GF-D8 (cell line): Measurements from ENCODE around the gene TMEM185A.
"Not testable (repeated sequence)": the region's sequence is repeated elsewhere in the genome, so short reads cannot be mapped to it uniquely, and the experiment has no call there.

ENCODE experiments used
- DNase-seq: peaks from one replicate; lab custom pipeline; 2025; lab: John Stamatoyannopoulos, UW

Gene TMEM185A

DNA sequence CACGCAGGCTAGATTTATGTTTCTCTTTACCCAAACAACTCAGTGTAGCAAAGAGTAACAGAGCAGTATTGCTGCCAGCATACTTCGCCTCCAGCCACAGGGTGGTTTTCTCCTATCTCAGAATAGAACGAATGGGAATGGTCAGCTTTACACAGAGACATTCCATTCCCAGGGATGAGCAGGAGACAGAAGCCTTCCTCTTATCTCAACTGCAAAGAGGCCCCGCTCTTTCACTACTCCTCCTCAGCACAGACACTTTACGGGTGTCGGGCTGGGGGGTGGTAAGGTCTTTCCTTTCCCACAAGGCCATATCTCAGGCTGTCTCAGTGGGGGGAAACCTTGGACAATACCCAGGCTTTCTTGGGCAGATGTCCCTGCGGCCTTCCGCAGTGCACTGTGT is 4.8 kb downstream of the TMEM185A start:
- not testable (repeated sequence) for DNase-seq

DNA sequence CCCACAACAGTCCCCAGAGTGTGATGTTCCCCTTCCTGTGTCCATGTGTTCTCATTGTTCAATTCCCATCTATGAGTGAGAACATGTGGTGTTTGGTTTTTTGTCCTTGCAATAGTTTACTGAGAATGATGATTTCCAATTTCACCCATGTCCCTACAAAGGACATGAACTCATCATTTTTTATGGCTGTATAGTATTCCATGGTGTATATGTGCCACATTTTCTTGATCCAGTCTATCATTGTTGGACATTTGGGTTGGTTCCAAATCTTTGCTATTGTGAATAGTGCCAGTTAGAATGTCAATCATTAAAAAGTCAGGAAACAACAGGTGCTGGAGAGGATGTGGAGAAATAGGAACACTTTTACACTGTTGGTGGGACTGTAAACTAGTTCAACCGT is 11.9 kb downstream of the TMEM185A start:
- DNase-seq = not testable (repeated sequence)

DNA sequence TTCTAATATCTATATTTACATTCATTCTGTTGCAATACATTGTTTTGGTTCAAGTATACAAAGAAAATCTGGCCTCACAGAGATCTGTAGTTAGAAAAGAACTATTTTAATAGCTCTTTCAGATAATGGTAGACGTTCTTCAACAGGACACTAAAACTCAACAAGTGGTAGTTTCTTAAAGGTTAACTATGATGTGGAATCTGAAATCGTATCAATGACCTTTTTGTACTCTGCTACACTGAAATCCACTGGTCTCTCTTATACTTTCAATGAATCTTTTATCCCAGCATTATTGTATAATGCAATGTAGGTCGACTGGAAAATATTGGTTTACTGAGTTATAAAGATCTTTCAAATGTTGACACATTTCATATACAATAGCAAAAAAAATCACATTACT is 12.7 kb downstream of the TMEM185A start:
- no peak for DNase-seq

DNA sequence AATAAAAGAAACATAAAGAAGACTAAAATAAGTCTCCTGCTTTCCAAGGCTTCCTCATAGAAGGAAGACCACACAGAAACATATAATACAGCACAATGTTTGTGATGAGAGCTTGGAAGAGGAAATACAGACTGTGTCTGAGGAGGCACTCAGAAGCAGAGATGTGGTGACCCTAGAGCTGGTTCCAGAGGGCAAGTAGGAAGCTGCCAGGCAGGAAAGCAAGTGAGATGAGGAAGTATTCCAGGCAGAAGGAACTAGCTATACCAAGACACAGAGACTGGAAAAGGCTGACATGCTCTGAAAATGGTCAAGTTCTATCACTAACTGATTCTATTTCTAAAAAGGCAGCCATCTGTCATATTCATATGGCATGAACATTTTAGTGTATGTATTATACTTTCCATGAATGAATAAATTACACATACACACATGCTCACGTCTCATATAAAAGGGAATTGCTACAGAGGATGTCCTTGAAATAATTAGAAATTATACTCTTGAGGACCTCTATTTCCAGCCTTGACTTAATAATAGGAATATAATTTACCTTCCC is 19.9 kb downstream of the TMEM185A start:
- no peak for DNase-seq

DNA sequence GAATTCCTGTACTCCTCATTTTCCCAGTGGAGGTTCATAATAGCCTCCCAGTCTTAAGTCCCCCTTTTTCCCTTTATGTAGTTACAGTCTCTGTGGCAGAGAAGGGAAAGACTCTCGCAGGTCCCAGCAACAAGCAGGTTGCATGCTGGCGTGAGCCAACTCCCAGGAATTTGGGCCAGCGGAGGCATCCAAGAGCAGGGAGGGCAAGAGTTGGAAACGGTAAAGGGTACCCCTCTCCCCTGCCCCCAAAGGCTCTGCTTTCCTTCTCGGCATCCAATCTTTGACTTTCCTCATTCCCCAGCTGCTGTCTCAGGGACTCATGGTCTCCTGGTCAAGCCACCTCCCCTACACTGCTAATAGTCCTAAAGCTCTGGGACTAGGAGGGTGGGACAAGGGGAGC is 21.1 kb downstream of the TMEM185A start:
- DNase-seq = no peak

DNA sequence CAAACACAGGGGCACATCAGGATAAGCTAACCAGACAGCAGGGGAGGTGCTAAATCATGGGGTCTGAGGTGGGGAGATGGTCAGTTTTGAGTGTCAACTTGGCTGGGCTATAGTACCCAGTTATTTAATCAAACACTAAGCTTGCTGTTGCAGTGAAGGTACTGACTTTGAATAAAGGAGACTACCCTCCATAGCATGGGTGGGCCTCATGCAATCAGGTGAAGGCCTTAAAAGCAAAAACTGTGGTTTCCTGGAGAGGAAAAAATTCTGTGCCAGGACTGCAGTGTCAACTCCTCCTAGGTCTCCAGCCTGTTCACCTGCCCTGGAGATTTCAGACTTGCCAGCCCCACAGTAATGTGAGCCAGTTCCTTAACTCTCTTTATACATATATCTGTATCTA is 23.9 kb downstream of the TMEM185A start:
- DNase-seq = no peak

GRCh38 chrX:149605248-149605885 is 26.2 kb downstream of the TMEM185A start:
- not testable (repeated sequence) for DNase-seq

GRCh38 chrX:149598603-149599002 is 33.0 kb downstream of the TMEM185A start:
- not testable (repeated sequence) for DNase-seq

DNA sequence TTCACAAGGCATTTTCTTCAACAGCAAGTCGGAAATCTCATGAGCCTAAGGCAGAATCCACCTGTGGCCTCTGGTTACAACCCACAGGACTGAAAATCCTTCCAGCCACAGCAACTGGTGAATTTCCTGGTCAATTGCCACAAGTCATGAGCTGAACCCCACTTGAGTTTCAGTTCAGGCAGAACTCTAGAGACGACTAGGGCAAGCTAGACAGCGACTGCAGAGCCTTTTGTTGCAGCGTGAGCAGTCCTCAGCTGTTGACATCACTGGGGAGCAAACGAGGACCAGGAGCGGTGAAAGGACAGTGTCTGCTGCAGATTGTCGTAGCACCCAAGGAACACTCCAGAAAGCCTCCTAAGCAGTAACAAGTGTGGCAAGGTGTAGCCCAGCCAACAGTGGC is 35.6 kb downstream of the TMEM185A start:
- not testable (repeated sequence) for DNase-seq

DNA sequence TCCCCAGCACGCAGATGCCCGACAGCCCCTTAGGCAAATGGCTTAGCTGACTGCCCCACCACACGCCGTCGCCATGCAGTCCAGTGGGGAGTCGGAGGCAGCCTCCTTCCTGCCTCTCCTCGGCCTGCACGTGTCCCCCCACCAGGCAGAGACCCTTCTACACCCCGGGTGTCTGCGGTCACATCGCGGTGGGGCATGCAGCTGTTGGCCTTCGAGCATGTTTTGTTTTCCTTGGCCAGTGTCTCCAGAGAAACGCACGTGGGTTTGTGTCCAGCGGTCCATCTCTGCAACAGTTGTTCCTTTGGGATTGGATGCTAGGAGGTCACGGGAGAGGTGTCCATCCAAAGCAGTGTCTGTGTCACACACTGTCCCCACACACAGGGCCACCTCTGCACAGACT is 36.4 kb downstream of the TMEM185A start, which contains the start of gene HSFX2:
HSFX2 (minus strand) TSS at position 101 of the 400 bp plus-strand sequence. CDS start 614 bp downstream, outside the sequence.
- DNase-seq = not testable (repeated sequence)

DNA sequence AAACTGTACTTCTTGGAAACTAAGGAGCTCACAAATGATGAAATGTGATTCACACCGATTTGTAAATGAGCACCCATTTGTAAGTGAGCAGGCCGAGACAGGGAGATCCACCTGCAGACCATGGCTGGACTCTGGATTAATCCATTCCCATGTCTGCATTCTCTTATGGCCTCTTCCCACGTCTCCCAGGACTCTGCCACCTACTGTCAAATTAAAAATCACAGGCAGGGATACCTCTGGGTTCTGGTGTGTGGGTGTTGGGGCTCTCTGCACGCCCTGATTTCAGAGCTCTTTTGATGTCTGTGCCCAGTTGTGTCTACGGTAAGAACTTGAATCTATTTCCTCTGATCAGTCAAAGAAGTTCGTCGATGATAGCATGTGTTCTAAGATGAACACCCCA is 40.6 kb downstream of the TMEM185A start:
- not testable (repeated sequence) for DNase-seq

- not testable (repeated sequence) for DNase-seq
Observed at GRCh38 chrX:149587359-149587758, 44.2 kb downstream of the TMEM185A start, which contains the start of gene MAGEA9B. Gene MAGEA9B, minus strand, starts transcription at chrX:149587459. Its CDS starts 4,280 bp downstream, at chrX:149583179.

- DNase-seq = not testable (repeated sequence)
Observed at GRCh38 chrX:149585631-149586030, 46.0 kb downstream of the TMEM185A start.

- DNase-seq = not testable (repeated sequence)
Observed at GRCh38 chrX:149573456-149573855, 58.1 kb downstream of the TMEM185A start.

DNA sequence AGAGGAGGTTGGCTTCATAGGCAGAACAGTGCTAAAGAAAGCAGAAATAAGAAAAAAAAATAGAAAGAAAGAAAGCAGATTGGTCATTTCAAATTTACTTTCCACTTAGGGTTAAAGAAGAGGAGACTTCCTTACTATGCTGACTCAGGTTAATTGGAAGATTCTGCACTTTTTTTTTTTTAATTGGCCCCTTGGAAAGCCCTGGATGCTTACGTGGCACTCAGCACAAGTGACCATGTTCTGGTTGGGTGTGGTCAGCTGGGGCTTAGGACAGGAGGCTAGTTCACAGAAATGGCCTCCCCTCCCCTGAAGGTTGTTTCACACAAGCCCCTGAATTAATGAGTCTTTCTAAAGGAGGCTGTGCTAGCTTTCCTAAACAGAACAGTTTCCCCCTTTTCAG is 58.8 kb downstream of the TMEM185A start:
- no peak for DNase-seq

DNA sequence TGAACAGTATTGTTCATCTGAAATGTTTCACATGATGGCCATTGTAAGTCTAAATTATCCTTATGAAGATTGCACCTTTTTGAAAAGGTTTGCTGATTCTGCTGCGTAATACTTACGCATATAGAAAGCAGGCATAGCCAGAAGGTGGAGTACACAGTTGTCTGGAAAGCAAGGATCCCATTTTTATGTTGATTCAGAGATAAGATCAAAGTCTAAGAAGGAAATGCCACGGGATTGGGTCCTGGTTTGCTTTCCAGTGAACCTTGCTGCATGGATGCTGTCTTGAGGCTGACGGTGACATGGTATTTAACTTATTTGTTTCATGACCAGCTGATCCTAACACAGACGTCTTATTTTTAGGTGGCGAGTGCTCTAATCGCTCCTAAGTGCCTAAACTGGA is 59.8 kb downstream of the TMEM185A start:
- no peak for DNase-seq

- no peak for DNase-seq
Observed at GRCh38 chrX:149570668-149571067, 60.9 kb downstream of the TMEM185A start.

- no peak for DNase-seq
Observed at GRCh38 chrX:149569770-149570169, 61.8 kb downstream of the TMEM185A start.

DNA sequence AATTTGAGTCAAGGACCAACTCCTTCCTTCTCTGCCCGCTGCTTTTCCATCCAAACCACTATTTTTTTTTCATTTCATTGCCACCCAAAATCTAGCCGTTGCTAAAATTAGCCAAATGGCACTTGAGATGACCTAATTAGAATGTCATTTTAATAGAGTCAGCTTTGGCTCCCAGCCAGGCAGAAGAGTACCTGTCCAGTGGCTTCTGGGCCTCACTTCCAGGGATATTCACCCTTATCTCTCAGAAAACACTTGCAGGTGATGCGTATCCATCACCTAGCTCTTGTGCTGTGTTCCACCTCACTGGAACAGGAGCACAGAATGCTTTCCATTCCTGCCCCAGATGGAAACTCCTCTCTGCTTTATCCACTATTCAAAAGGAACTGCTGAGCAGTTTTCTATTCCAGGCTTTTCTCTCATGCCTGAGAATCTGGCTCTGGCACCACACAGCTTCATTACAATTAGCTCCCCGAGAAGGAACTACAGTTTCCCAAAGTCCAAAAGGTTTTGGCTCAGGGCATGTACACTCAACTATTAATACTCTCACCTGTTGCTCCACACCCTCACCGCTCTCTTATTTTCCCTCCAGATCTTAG is 62.8 kb downstream of the TMEM185A start:
- DNase-seq = no peak

DNA sequence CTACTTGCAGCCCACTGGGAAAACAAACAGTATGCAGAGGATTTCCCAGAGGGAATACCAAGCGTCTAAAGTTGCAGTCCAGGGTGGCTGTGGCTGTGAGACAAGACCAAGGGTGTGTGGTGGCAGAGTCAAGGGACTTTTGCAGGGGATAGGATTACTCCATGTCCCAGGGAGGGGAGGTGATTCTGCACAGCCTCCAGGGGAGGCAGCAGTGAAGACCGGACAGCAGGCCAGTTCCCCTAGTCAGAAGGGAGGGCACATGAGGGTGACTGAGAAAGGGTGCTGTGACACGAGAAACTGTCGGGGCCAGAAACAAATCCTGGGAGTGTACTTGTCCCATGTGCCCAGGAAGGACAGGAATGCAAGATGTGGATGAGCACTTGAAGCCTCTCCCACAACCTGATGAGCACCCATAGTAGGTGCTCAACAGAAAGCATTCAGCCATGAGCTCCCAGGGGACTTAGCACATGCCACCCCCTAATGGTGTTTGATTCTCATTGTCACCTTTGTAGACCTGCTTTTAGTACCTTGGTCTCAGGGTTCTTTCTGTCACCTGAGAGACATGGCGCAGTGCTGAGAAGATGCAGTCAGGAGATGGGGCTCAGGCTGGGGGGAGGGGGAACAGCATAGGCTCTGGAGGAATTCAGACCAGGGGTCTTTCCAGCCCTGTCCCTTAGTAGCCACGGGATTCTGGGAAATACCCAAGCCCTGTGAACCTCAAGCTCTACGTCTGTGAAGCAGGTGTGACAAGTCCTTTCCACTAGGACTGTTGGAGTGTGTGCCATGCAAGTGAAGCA is 63.8 kb downstream of the TMEM185A start:
- no peak for DNase-seq

DNA sequence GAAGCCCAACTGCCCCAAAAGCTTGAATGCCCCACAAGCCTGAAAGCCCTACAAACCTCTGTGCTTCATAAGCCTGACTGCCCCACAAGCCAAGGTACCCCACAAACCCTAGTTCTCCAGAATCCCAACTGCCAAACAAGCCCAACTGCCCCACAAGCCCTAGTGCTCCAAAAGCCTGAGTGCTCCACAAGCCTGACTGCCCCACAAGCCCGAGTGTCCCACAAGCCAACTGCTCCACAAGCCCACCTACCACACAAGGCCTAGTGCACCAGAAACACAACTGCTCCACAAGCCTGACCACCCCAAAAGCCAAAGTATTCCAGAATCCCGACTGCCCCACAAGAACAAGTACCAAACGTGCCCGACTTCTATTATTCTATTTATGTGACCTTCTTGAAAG is 68.2 kb downstream of the TMEM185A start:
- DNase-seq = no peak

DNA sequence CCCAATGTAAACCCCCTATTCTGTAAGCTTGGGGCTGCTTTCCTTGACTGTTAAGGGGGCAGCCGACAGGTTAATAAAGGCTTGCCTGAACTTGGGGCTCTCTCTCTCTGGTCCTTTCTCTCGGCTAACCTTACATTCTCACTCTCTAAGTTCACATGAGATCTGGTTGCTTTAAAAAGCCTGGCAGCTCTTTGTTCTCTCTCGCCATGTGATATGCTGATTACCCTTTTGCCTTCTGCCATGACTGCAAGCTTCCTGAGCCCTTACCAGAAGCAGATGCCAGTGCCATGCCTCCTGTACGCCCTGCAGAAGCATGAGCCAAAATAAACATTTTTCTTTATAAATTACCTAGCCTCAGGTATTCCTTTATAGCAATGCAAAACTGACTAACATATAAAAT is 76.3 kb downstream of the TMEM185A start:
- not testable (repeated sequence) for DNase-seq

DNA sequence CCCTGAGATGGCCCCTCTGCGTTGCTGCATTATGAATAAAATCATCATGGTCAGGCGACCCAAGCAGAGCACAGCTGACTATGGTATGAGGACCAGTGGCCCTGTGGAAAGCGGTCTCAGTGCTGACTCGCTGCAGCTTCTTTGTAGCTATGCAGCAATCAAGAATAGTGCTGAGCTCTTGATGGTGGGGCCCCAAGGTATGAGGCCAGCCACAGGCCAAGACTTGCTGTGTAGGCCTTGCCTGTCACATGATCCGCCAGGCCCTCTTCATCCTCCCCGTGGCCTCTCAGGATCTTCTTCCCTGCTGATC is 79.7 kb downstream of the TMEM185A start:
- DNase-seq = not testable (repeated sequence)
